Thymus (tissue), 14 donors: Measurements from ENCODE around the gene KAT2B. TPM values are rescaled to one million over a fixed set of nuclear protein-coding genes. Genes with fewer than 3 reads are reported as not detected.

ENCODE experiments used
- DNase-seq, 9 donors: peaks; one replicate each; pipeline ENCODE4 v3.0.0-alpha.2; 2013; ENCODE audit warnings: low spot score in 9 of 9, low read depth in 6 of 9, missing footprints in 1 of 9
- H3K27ac ChIP-seq, 2 donors: one replicate each; pipeline ENCODE4 v1.5.1; 2013; ENCODE audit warnings: control low read depth in 1 of 2, low read depth in 1 of 2, low read length in 1 of 2, mild to moderate bottlenecking in 1 of 2, moderate library complexity in 1 of 2
- H3K27me3 ChIP-seq, 2 donors: one replicate each; pipeline ENCODE4 v1.5.1; 2013; ENCODE audit warnings: low read length in 1 of 2; ENCODE audit not compliant: control insufficient read depth in 2 of 2, insufficient read depth in 1 of 2
- H3K36me3 ChIP-seq, 2 donors: one replicate each; pipeline ENCODE4 v1.5.1; 2013; ENCODE audit warnings: low read length in 1 of 2, mild to moderate bottlenecking in 1 of 2, moderate library complexity in 1 of 2; ENCODE audit not compliant: control insufficient read depth in 2 of 2, insufficient read depth in 2 of 2
- H3K4me1 ChIP-seq, 2 donors: one replicate each; pipeline ENCODE4 v1.5.1; 2013; ENCODE audit warnings: low read length in 2 of 2; ENCODE audit not compliant: control insufficient read depth in 2 of 2, insufficient read depth in 2 of 2
- H3K4me3 ChIP-seq, 2 donors: one replicate each; pipeline ENCODE4 v1.5.1; 2013; ENCODE audit warnings: low read length in 2 of 2, control low read depth in 1 of 2, mild to moderate bottlenecking in 1 of 2
- H3K9me3 ChIP-seq, 2 donors: one replicate each; pipeline ENCODE4 v1.5.1; 2013; ENCODE audit warnings: low read length in 1 of 2, mild to moderate bottlenecking in 1 of 2; ENCODE audit not compliant: control insufficient read depth in 2 of 2, insufficient read depth in 1 of 2
- WGBS: extraction: QIAGEN DNeasy Blood & Tissue Kit; methylation state at CpG from one replicate; pipeline ENCODE4 v1.1.7; 2013; 5-methylcytosine and 5-hydroxymethylcytosine counted together
- long read RNA-seq, 10 donors: transcript quantifications; one replicate each; lab custom pipeline, GENCODE V29; 2026
- polyA plus RNA-seq: library from polyadenylated mRNA; stranded (reverse); fragments of 200-250 nt; gene quantifications from one replicate; pipeline ENCODE4 v1.2.3, GENCODE V29; 2013
- total RNA-seq: library from RNA; stranded (reverse); fragments of 120-200 nt; gene quantifications from one replicate; pipeline ENCODE4 v1.2.4, GENCODE V29; 2013
- donor health status: healthy.

KAT2B gene
- 17.2 TPM for total RNA-seq
- 38.4 TPM for polyA plus RNA-seq
- long read RNA-seq, donor 1: 0 reads
- long read RNA-seq, donor 2, full-length matches to known transcripts: 3 of 3 reads
- long read RNA-seq, donor 2, partial matches to known transcripts: 0 of 3 reads
- long read RNA-seq, donor 2, other reads (novel, unspliced or antisense): 0 of 3 reads
- long read RNA-seq, donor 3, full-length matches to known transcripts: 4 of 4 reads
- long read RNA-seq, donor 3, partial matches to known transcripts: 0 of 4 reads
- long read RNA-seq, donor 3, other reads (novel, unspliced or antisense): 0 of 4 reads
- long read RNA-seq, donor 4: 0 reads
- long read RNA-seq, donor 5, full-length matches to known transcripts: 1 of 1 reads
- long read RNA-seq, donor 5, partial matches to known transcripts: 0 of 1 reads
- long read RNA-seq, donor 5, other reads (novel, unspliced or antisense): 0 of 1 reads
- long read RNA-seq, donor 6, full-length matches to known transcripts: 3 of 3 reads
- long read RNA-seq, donor 6, partial matches to known transcripts: 0 of 3 reads
- long read RNA-seq, donor 6, other reads (novel, unspliced or antisense): 0 of 3 reads
- long read RNA-seq, donor 7, full-length matches to known transcripts: 1 of 1 reads
- long read RNA-seq, donor 7, partial matches to known transcripts: 0 of 1 reads
- long read RNA-seq, donor 7, other reads (novel, unspliced or antisense): 0 of 1 reads
- long read RNA-seq, donor 8, full-length matches to known transcripts: 1 of 1 reads
- long read RNA-seq, donor 8, partial matches to known transcripts: 0 of 1 reads
- long read RNA-seq, donor 8, other reads (novel, unspliced or antisense): 0 of 1 reads
- long read RNA-seq, donor 9, full-length matches to known transcripts: 3 of 3 reads
- long read RNA-seq, donor 9, partial matches to known transcripts: 0 of 3 reads
- long read RNA-seq, donor 9, other reads (novel, unspliced or antisense): 0 of 3 reads
- long read RNA-seq, donor 10: 0 reads

DNA sequence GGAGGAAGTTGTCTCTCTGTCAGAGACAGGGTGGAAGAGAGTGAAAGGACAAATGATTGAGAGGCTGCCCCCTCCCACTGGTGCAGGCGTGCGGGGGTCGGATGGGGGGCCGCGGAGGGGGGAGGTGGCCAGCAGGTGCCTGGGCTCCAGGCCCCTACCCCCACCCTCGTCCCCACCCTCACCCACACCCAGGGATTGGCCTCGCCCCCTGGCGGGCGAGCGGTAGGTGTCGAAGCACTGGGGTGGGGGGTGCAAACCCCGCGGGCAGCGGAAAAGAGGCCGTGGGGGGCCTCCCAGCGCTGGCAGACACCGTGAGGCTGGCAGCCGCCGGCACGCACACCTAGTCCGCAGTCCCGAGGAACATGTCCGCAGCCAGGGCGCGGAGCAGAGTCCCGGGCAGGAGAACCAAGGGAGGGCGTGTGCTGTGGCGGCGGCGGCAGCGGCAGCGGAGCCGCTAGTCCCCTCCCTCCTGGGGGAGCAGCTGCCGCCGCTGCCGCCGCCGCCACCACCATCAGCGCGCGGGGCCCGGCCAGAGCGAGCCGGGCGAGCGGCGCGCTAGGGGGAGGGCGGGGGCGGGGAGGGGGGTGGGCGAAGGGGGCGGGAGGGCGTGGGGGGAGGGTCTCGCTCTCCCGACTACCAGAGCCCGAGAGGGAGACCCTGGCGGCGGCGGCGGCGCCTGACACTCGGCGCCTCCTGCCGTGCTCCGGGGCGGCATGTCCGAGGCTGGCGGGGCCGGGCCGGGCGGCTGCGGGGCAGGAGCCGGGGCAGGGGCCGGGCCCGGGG, at the start of gene KAT2B:
KAT2B (plus strand) TSS at position 682 of the 783 bp plus-strand sequence; CDS start at position 714, 32 bp downstream.
- peaks cover 0 to 6% of the 10 kb centered on the region in 2 donors for H3K36me3 ChIP-seq
- DNase-seq: peak in 8 of 9 donors; percentile 80 to 95 (median 85)
- H3K9me3 ChIP-seq: no peaks in the 10 kb centered on the region
- H3K4me1 ChIP-seq: peaks cover 36 to 43% of the 10 kb centered on the region in 2 donors
- H3K27me3 ChIP-seq: no peaks in the 10 kb centered on the region
- H3K27ac ChIP-seq: peak within 1 kb of the TSS; percentile 97
- peak within 1 kb of the TSS; percentile 84 to 94 for H3K4me3 ChIP-seq
- 1% methylated on average over 70 of the region's 75 CpGs for WGBS

- Histone ChIP-seq H3K4me3 (no peak overlapping the region), H3K27me3 (no peaks in the 10 kb centered on the region), H3K4me1 (no peaks in the 10 kb centered on the region), H3K27ac (no peak overlapping the region), H3K9me3 (no peaks in the 10 kb centered on the region), H3K36me3 (no peaks in the 10 kb centered on the region)
- over 99% methylated on average over 2 of the region's 2 CpGs for WGBS
- DNase-seq: no peak
Measured at GRCh38 chr3:19994796-19995195, 45.5 kb upstream of the KAT2B start.

DNA sequence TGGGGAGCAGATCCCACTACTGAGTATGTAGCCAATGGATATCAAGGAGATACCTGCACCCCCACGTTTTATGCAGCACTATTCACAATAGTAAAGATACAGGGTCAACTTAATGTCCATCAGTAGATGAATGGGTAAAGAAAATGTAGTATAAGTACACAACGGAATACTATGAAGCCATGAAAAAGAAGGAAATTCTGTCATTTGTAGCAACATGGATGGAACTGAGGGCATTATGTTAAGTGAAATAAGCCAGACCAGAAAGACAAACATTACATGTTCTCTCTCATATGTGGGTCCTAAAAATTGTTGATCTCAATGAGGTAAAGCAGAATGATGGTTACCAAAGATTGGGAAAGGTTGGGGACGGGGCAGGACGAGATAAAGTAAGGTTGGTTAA, 42.7 kb upstream of the KAT2B start:
- H3K4me3 ChIP-seq: no peak overlapping the region
- no peaks in the 10 kb centered on the region for H3K9me3 ChIP-seq
- no peaks in the 10 kb centered on the region for H3K4me1 ChIP-seq
- WGBS: 96% methylated on average over 4 of the region's 4 CpGs
- H3K27me3 ChIP-seq: no peaks in the 10 kb centered on the region
- H3K27ac ChIP-seq: no peak overlapping the region
- H3K36me3 ChIP-seq: no peaks in the 10 kb centered on the region
- no peak for DNase-seq

- Histone ChIP-seq H3K9me3 (no peaks in the 10 kb centered on the region), H3K4me1 (no peaks in the 10 kb centered on the region), H3K27ac (no peak overlapping the region), H3K36me3 (no peaks in the 10 kb centered on the region), H3K27me3 (no peaks in the 10 kb centered on the region), H3K4me3 (no peak overlapping the region)
- no peak for DNase-seq
- WGBS: 90% methylated on average over 3 of the region's 3 CpGs
Measured at GRCh38 chr3:20001932-20002331, 38.3 kb upstream of the KAT2B start.

DNA sequence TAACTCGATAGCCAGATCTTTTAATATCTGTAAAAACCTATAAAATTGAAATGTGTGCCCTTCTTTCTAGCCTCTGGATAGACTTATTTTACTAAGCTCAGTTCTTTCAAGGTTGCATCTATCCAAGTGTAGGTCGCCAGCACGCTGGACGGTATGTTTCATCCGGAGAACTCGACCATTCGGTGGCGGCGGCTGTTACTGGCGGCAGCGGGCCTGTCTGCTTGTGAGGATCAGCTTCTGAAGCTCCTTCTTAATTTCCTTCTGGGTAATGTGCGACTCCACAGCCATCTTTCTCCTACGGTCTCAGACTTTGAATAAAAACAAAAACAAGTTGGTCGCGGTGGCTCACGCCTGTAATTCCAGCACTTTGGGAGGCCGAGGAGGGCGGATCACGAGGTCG, 32.3 kb upstream of the KAT2B start:
- no peak for DNase-seq
- H3K4me3 ChIP-seq: no peak overlapping the region
- H3K27ac ChIP-seq: no peak overlapping the region
- no peaks in the 10 kb centered on the region for H3K4me1 ChIP-seq
- no peaks in the 10 kb centered on the region for H3K27me3 ChIP-seq
- H3K9me3 ChIP-seq: no peaks in the 10 kb centered on the region
- no peaks in the 10 kb centered on the region for H3K36me3 ChIP-seq
- WGBS: 99% methylated on average over 20 of the region's 20 CpGs

- Histone ChIP-seq H3K9me3 (no peaks in the 10 kb centered on the region), H3K27me3 (no peaks in the 10 kb centered on the region), H3K4me1 (no peaks in the 10 kb centered on the region), H3K4me3 (no peak overlapping the region), H3K36me3 (no peaks in the 10 kb centered on the region), H3K27ac (no peak overlapping the region)
- WGBS: 74% methylated on average over 2 of the region's 2 CpGs
- no peak for DNase-seq
Measured at GRCh38 chr3:20008646-20009045, 31.6 kb upstream of the KAT2B start.

DNA sequence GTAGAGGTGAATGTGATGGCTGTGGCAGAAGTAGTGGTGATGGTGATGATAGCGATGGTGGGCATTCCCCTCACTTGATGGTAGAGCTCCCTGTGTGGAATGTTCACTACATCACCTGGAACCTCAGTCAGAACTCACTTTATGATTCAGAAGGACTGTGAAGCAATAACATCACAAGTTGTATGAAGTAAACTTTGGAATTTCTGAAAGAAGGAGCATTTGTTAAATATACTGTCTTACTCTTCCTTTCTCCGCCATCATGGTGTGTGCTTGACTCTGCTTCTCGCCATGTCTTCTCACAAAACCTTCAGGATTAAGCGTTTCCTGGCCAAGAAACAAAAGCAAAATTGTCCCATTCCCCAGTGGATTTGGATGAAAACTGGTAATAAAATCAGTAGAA, 28.1 kb upstream of the KAT2B start, which contains the start of gene PP2D1:
PP2D1 (minus strand) TSS at position 101 of the 400 bp plus-strand sequence. CDS start 192 bp downstream, outside the sequence.
- no peaks in the 10 kb centered on the region for H3K9me3 ChIP-seq
- WGBS: 97% methylated on average over 4 of the region's 4 CpGs

GRCh38 chr3:20013396-20013795, 26.9 kb upstream of the KAT2B start:
- DNase-seq: no peak
- WGBS: 100% methylated on average over 1 of the region's 1 CpG

More for the DNA sequence above, 28.1 kb upstream of the KAT2B start, which contains the start of gene PP2D1:
- no peak for DNase-seq
- Histone ChIP-seq H3K36me3 (no peaks in the 10 kb centered on the region), H3K4me1 (no peaks in the 10 kb centered on the region), H3K4me3 (no peak within 1 kb of the TSS), H3K27me3 (no peaks in the 10 kb centered on the region), H3K27ac (no peak within 1 kb of the TSS)

More at GRCh38 chr3:20013396-20013795, 26.9 kb upstream of the KAT2B start:
- no peaks in the 10 kb centered on the region for H3K4me1 ChIP-seq
- H3K9me3 ChIP-seq: no peaks in the 10 kb centered on the region
- H3K27ac ChIP-seq: no peak overlapping the region
- no peaks in the 10 kb centered on the region for H3K36me3 ChIP-seq
- H3K4me3 ChIP-seq: no peak overlapping the region
- H3K27me3 ChIP-seq: no peaks in the 10 kb centered on the region
